HepG2 (cell line): ENCODE measurements around the gene DEPDC5. TPM values are rescaled to one million over a fixed set of nuclear protein-coding genes. Genes with fewer than 3 reads are reported as not detected.
A peak's percentile ranks its signal among the peaks of the same experiment; 100 is the strongest.

Experiments used
- HCFC1 ChIP-seq: fragments of 150-350 bp; IDR thresholded peaks from 2 replicates; pipeline ENCODE4 v1.6.1; 2014; ENCODE audit warnings: low read depth, low read length
- HNF4A ChIP-seq: sonication (generic); formaldehyde crosslinking; IDR thresholded peaks from 2 replicates; pipeline ENCODE4 v1.4.0; 2020; ENCODE audit warnings: missing genetic modification reagents
- KLF12 ChIP-seq: sonication (generic); formaldehyde crosslinking; IDR thresholded peaks from 2 replicates; pipeline ENCODE4 v1.4.0; 2020; ENCODE audit warnings: missing genetic modification reagents, borderline replicate concordance
- MIER2 ChIP-seq: IDR thresholded peaks from 2 replicates; pipeline ENCODE4 v1.6.1; 2016; ENCODE audit warnings: missing biosample characterization, missing genetic modification reagents
- NCOA1 ChIP-seq: sonication (generic); formaldehyde crosslinking; IDR thresholded peaks from 2 replicates; pipeline ENCODE4 v1.9.0; 2021; ENCODE audit warnings: missing genetic modification reagents
- NCOR1 ChIP-seq: fragments of 200-600 bp; sonication (generic); IDR thresholded peaks from 2 replicates; pipeline ENCODE4 v1.7.0; 2017; ENCODE audit warnings: antibody characterized with exemption, low read length, borderline replicate concordance
- REPIN1 ChIP-seq: sonication (generic); formaldehyde crosslinking; IDR thresholded peaks from 2 replicates; pipeline ENCODE4 v1.8.0; 2022; ENCODE audit warnings: missing genetic modification reagents, low read depth, mild to moderate bottlenecking, borderline replicate concordance
- SATB2 ChIP-seq: sonication (generic); formaldehyde crosslinking; IDR thresholded peaks from 2 replicates; pipeline ENCODE4 v1.5.0; 2020; ENCODE audit warnings: missing genetic modification reagents
- SP5 ChIP-seq: IDR thresholded peaks from 2 replicates; pipeline ENCODE4 v1.6.1; 2016; ENCODE audit warnings: low read depth, borderline replicate concordance
- YEATS2 ChIP-seq: sonication (generic); formaldehyde crosslinking; IDR thresholded peaks from 2 replicates; pipeline ENCODE4 v1.4.0; 2020; ENCODE audit warnings: missing genetic modification reagents, borderline replicate concordance
- ZBTB8A ChIP-seq: sonication (generic); formaldehyde crosslinking; IDR thresholded peaks from 2 replicates; pipeline ENCODE4 v1.4.0; 2020; ENCODE audit warnings: mild to moderate bottlenecking, low read depth, missing genetic modification reagents, borderline replicate concordance
- ZKSCAN1 ChIP-seq: fragments of 150-350 bp; IDR thresholded peaks from 2 replicates; pipeline ENCODE4 v1.6.1; 2014; ENCODE audit warnings: low read length
- ZNF501 ChIP-seq: sonication (generic); formaldehyde crosslinking; IDR thresholded peaks from 2 replicates; pipeline ENCODE4 v1.5.1; 2020; ENCODE audit warnings: mild to moderate bottlenecking, moderate library complexity, missing genetic modification reagents
- ZNF562 ChIP-seq: sonication (generic); formaldehyde crosslinking; IDR thresholded peaks from 2 replicates; pipeline ENCODE4 v1.8.0; 2022; ENCODE audit warnings: missing genetic modification reagents, borderline replicate concordance
- ZNF879 ChIP-seq: sonication (generic); formaldehyde crosslinking; IDR thresholded peaks from 2 replicates; pipeline ENCODE4 v1.8.1; 2023; ENCODE audit warnings: missing genetic modification reagents
- polyA plus RNA-seq, 8 experiments: library from polyadenylated mRNA; depleted of rRNA in 3 of 8; stranded (reverse) in 7 of 8; unstranded in 1 of 8; fragments of >200 nt; fragmentation: Illumina TruSeq in 4 of 8; extraction: Trizol in 4 of 8; gene quantifications; 2 replicates each; pipeline versions ENCODE4 v1.2.1 to v1.2.3, GENCODE V29; 2011 to 2016; ENCODE audit warnings: low read depth in 4 of 8, missing spikeins in 1 of 8, mixed read lengths in 1 of 8; ENCODE audit not compliant: insufficient read depth in 1 of 8
- total RNA-seq, 5 experiments: library from RNA; depleted of rRNA; stranded (reverse); fragments of >200 nt; fragmentation: Illumina TruSeq; extraction: Trizol; gene quantifications; 2 replicates each; pipeline ENCODE4 v1.2.3, GENCODE V29; 2016; ENCODE audit warnings: low read depth in 1 of 5
- TF ChIP-seq, protein P1 (sequence below), 2 experiments: fragments of 450-650 bp in 1 of 2; sonication (generic) in 1 of 2; formaldehyde crosslinking; IDR thresholded peaks; 2 replicates each; pipeline versions ENCODE4 v1.5.0 to v1.8.0; 2020 to 2022; ENCODE audit warnings: mild to moderate bottlenecking in 1 of 2, missing genetic modification reagents in 1 of 2
- TF ChIP-seq, protein P2 (sequence below): sonication (generic); formaldehyde crosslinking; conservative IDR thresholded peaks from 2 replicates; pipeline ENCODE4 v1.4.0; 2020; ENCODE audit warnings: mild to moderate bottlenecking, missing genetic modification reagents, moderate library complexity
- TF ChIP-seq, protein P3 (sequence below): sonication (generic); formaldehyde crosslinking; IDR thresholded peaks from 2 replicates; pipeline ENCODE4 v1.4.0; 2020; ENCODE audit warnings: missing genetic modification reagents
- TF ChIP-seq, protein P4 (sequence below): sonication (generic); formaldehyde crosslinking; IDR thresholded peaks from 2 replicates; pipeline ENCODE4 v1.4.0; 2020; ENCODE audit warnings: mild to moderate bottlenecking, missing genetic modification reagents
- TF ChIP-seq, protein P5 (sequence below): sonication (generic); formaldehyde crosslinking; IDR thresholded peaks from 2 replicates; pipeline ENCODE4 v1.5.1; 2020; ENCODE audit warnings: mild to moderate bottlenecking, missing genetic modification reagents, moderate library complexity

The DEPDC5 gene
- total and polyA plus RNA-seq, 2 of the 13 experiments (the other 11 are each of a cell fraction or from before 2014, with no cell fraction given), result 9.8 to 12.4 TPM

DNA sequence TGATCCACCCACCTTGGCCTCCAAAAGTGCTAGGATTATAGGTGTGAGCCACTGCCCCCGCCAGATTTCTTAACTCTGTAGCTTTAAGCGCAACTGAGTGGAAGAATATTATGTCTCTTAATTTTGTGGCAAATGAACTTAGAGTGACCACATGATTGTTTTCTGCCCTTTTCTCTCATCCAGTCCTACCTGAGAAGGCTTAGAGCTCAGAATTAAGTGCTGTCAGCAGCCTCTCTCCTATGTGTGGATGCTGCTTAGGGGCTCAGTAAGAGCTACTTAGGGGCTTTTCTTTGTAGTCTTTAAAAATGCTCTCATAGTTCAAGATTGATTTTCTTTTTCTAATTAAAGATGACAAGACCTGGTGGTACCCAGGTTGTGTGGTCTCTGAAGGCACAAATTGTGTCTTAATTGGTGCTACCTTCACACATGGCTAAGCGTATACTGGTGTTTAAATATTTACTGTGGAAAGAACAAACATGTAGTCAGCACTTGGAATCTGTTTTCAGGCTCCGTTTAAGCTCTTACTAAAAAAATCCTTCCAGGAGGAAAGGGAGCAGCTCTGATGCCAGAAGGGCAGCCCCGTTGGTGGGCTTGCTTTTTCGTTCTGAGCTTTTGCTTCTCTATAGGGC lies 59.3 kb downstream of the DEPDC5 start (continued):
- TF ChIP-seq, protein P1, sequence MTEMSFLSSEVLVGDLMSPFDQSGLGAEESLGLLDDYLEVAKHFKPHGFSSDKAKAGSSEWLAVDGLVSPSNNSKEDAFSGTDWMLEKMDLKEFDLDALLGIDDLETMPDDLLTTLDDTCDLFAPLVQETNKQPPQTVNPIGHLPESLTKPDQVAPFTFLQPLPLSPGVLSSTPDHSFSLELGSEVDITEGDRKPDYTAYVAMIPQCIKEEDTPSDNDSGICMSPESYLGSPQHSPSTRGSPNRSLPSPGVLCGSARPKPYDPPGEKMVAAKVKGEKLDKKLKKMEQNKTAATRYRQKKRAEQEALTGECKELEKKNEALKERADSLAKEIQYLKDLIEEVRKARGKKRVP (CRISPR knock-in tag; IDR thresholded peaks at IDR 0.05), result 0 out of 4 replicates have a peak, but pooled peaks of 1 of the 2 experiments have one; percentile 31
- TF ChIP-seq, protein P2, sequence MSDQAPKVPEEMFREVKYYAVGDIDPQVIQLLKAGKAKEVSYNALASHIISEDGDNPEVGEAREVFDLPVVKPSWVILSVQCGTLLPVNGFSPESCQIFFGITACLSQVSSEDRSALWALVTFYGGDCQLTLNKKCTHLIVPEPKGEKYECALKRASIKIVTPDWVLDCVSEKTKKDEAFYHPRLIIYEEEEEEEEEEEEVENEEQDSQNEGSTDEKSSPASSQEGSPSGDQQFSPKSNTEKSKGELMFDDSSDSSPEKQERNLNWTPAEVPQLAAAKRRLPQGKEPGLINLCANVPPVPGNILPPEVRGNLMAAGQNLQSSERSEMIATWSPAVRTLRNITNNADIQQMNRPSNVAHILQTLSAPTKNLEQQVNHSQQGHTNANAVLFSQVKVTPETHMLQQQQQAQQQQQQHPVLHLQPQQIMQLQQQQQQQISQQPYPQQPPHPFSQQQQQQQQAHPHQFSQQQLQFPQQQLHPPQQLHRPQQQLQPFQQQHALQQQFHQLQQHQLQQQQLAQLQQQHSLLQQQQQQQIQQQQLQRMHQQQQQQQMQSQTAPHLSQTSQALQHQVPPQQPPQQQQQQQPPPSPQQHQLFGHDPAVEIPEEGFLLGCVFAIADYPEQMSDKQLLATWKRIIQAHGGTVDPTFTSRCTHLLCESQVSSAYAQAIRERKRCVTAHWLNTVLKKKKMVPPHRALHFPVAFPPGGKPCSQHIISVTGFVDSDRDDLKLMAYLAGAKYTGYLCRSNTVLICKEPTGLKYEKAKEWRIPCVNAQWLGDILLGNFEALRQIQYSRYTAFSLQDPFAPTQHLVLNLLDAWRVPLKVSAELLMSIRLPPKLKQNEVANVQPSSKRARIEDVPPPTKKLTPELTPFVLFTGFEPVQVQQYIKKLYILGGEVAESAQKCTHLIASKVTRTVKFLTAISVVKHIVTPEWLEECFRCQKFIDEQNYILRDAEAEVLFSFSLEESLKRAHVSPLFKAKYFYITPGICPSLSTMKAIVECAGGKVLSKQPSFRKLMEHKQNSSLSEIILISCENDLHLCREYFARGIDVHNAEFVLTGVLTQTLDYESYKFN, result peak; percentile 60; the same call in 1 of the 2 replicates
- no peak for TF ChIP-seq ZNF562 (CRISPR knock-in tag)
- TF ChIP-seq KLF12 (CRISPR knock-in tag), result no peak
- TF ChIP-seq SATB2, result no peak
- TF ChIP-seq, protein P3, sequence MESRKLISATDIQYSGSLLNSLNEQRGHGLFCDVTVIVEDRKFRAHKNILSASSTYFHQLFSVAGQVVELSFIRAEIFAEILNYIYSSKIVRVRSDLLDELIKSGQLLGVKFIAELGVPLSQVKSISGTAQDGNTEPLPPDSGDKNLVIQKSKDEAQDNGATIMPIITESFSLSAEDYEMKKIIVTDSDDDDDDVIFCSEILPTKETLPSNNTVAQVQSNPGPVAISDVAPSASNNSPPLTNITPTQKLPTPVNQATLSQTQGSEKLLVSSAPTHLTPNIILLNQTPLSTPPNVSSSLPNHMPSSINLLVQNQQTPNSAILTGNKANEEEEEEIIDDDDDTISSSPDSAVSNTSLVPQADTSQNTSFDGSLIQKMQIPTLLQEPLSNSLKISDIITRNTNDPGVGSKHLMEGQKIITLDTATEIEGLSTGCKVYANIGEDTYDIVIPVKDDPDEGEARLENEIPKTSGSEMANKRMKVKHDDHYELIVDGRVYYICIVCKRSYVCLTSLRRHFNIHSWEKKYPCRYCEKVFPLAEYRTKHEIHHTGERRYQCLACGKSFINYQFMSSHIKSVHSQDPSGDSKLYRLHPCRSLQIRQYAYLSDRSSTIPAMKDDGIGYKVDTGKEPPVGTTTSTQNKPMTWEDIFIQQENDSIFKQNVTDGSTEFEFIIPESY, result no peak
- TF ChIP-seq, protein P4, sequence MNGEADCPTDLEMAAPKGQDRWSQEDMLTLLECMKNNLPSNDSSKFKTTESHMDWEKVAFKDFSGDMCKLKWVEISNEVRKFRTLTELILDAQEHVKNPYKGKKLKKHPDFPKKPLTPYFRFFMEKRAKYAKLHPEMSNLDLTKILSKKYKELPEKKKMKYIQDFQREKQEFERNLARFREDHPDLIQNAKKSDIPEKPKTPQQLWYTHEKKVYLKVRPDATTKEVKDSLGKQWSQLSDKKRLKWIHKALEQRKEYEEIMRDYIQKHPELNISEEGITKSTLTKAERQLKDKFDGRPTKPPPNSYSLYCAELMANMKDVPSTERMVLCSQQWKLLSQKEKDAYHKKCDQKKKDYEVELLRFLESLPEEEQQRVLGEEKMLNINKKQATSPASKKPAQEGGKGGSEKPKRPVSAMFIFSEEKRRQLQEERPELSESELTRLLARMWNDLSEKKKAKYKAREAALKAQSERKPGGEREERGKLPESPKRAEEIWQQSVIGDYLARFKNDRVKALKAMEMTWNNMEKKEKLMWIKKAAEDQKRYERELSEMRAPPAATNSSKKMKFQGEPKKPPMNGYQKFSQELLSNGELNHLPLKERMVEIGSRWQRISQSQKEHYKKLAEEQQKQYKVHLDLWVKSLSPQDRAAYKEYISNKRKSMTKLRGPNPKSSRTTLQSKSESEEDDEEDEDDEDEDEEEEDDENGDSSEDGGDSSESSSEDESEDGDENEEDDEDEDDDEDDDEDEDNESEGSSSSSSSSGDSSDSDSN (CRISPR knock-in tag), result no peak
- no peak for TF ChIP-seq REPIN1 (CRISPR knock-in tag)
- TF ChIP-seq NCOR1, result no peak
- TF ChIP-seq HNF4A (CRISPR knock-in tag), result no peak
- no peak for TF ChIP-seq MIER2 (CRISPR knock-in tag)
- TF ChIP-seq NCOA1 (CRISPR knock-in tag), result no peak
- TF ChIP-seq SP5 (CRISPR knock-in tag), result peak; percentile 34; the same call in 1 of the 2 replicates
- no peak for TF ChIP-seq ZNF879 (CRISPR knock-in tag)
- TF ChIP-seq YEATS2 (CRISPR knock-in tag), result no peak
- no peak for TF ChIP-seq ZBTB8A (CRISPR knock-in tag)
- TF ChIP-seq HCFC1, result no peak
- no peak for TF ChIP-seq ZNF501 (CRISPR knock-in tag)
- TF ChIP-seq, protein P5, sequence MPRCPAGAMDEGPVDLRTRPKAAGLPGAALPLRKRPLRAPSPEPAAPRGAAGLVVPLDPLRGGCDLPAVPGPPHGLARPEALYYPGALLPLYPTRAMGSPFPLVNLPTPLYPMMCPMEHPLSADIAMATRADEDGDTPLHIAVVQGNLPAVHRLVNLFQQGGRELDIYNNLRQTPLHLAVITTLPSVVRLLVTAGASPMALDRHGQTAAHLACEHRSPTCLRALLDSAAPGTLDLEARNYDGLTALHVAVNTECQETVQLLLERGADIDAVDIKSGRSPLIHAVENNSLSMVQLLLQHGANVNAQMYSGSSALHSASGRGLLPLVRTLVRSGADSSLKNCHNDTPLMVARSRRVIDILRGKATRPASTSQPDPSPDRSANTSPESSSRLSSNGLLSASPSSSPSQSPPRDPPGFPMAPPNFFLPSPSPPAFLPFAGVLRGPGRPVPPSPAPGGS, result no peak
- no peak for TF ChIP-seq ZKSCAN1
